Measurements from ENCODE around the gene STIM1.

The STIM1 gene

GRCh38 chr11:3927129-3927796 lies 71.8 kb downstream of the STIM1 start:
- peaks cover 3% of the 10 kb centered on the region; the same call in 1 of the 2 replicates for H3K36me3 ChIP-seq (ENCODE audit: insufficient read depth, low read length)
- peaks cover 63% of the 10 kb centered on the region for H3K79me2 ChIP-seq (ENCODE audit: insufficient read depth, low read length)
- H3K9me3 ChIP-seq (ENCODE audit: insufficient read depth, low read length, severe bottlenecking) = no peaks in the 10 kb centered on the region
- no peak for ATAC-seq (ENCODE audit: insufficient read depth, low read depth)
- H3K4me2 ChIP-seq (ENCODE audit: insufficient read depth, low read length) = no peak overlapping the region
- H3K9ac ChIP-seq (ENCODE audit: low read depth, low read length) = no peak overlapping the region
- H3K27ac ChIP-seq (ENCODE audit: low read length) = no peak overlapping the region; the same call in 1 of the 2 replicates
- H4K20me1 ChIP-seq (ENCODE audit: insufficient read depth, low read length) = no peaks in the 10 kb centered on the region; the same call in 1 of the 2 replicates
- H3K27me3 ChIP-seq (ENCODE audit: insufficient read depth, low read length, poor library complexity) = no peaks in the 10 kb centered on the region
- H2AFZ ChIP-seq (ENCODE audit: low read depth, low read length) = no peak overlapping the region
- no peak for TF ChIP-seq EZH2 (IDR thresholded peaks at IDR 0.05; ENCODE audit: borderline replicate concordance, low read depth, low read length, severe bottlenecking)
- peak; percentile 30 for TF ChIP-seq CTCF (IDR thresholded peaks at IDR 0.05; ENCODE audit: borderline replicate concordance, extremely low read depth, low read length, poor library complexity, severe bottlenecking)
- no peak overlapping the region for H3K4me3 ChIP-seq (ENCODE audit: low read depth in 1 of 2, low read length in 2 of 2)
- DNase-seq = no peak
- H3K4me1 ChIP-seq (ENCODE audit: insufficient read depth, low read length) = no peaks in the 10 kb centered on the region

- Histone ChIP-seq H3K36me3 (ENCODE audit: insufficient read depth, low read length) (peaks cover 3% of the 10 kb centered on the region; the same call in 1 of the 2 replicates), H3K4me3 (ENCODE audit: low read depth in 1 of 2, low read length in 2 of 2) (no peak overlapping the region), H3K9me3 (ENCODE audit: insufficient read depth, low read length, severe bottlenecking) (no peaks in the 10 kb centered on the region), H3K4me2 (ENCODE audit: insufficient read depth, low read length) (no peak overlapping the region), H3K27me3 (ENCODE audit: insufficient read depth, low read length, poor library complexity) (no peaks in the 10 kb centered on the region), H4K20me1 (ENCODE audit: insufficient read depth, low read length) (no peaks in the 10 kb centered on the region; the same call in 1 of the 2 replicates), H3K4me1 (ENCODE audit: insufficient read depth, low read length) (no peaks in the 10 kb centered on the region), H3K27ac (ENCODE audit: low read length) (no peak overlapping the region), H3K9ac (ENCODE audit: low read depth, low read length) (no peak overlapping the region), H2AFZ (ENCODE audit: low read depth, low read length) (no peak overlapping the region), H3K79me2 (ENCODE audit: insufficient read depth, low read length) (peaks cover 63% of the 10 kb centered on the region)
- ATAC-seq (ENCODE audit: insufficient read depth, low read depth) (no peak), DNase-seq (no peak)
- TF ChIP-seq CTCF (IDR thresholded peaks at IDR 0.05; ENCODE audit: borderline replicate concordance, extremely low read depth, low read length, poor library complexity, severe bottlenecking) (no peak), EZH2 (IDR thresholded peaks at IDR 0.05; ENCODE audit: borderline replicate concordance, low read depth, low read length, severe bottlenecking) (no peak)
Observed at GRCh38 chr11:3929232-3929631, 73.8 kb downstream of the STIM1 start.

- H3K4me2 ChIP-seq (ENCODE audit: insufficient read depth, low read length) = no peak overlapping the region
- no peaks in the 10 kb centered on the region for H3K4me1 ChIP-seq (ENCODE audit: insufficient read depth, low read length)
- no peak overlapping the region for H2AFZ ChIP-seq (ENCODE audit: low read depth, low read length)
- H3K27ac ChIP-seq (ENCODE audit: low read length) = no peak overlapping the region
- H3K36me3 ChIP-seq (ENCODE audit: insufficient read depth, low read length) = peaks cover 3% of the 10 kb centered on the region; the same call in 1 of the 2 replicates
- H3K79me2 ChIP-seq (ENCODE audit: insufficient read depth, low read length) = peaks cover 67% of the 10 kb centered on the region
- H3K27me3 ChIP-seq (ENCODE audit: insufficient read depth, low read length, poor library complexity) = no peaks in the 10 kb centered on the region
- ATAC-seq (ENCODE audit: insufficient read depth, low read depth) (no peak), DNase-seq (no peak)
- H3K9me3 ChIP-seq (ENCODE audit: insufficient read depth, low read length, severe bottlenecking) = no peaks in the 10 kb centered on the region
- H3K4me3 ChIP-seq (ENCODE audit: low read depth in 1 of 2, low read length in 2 of 2) = no peak overlapping the region
- no peak overlapping the region for H3K9ac ChIP-seq (ENCODE audit: low read depth, low read length)
- no peaks in the 10 kb centered on the region; the same call in 1 of the 2 replicates for H4K20me1 ChIP-seq (ENCODE audit: insufficient read depth, low read length)
- TF ChIP-seq CTCF (IDR thresholded peaks at IDR 0.05; ENCODE audit: borderline replicate concordance, extremely low read depth, low read length, poor library complexity, severe bottlenecking) = no peak
- no peak for TF ChIP-seq EZH2 (IDR thresholded peaks at IDR 0.05; ENCODE audit: borderline replicate concordance, low read depth, low read length, severe bottlenecking)
Observed at GRCh38 chr11:3929649-3930048, 74.2 kb downstream of the STIM1 start.

Data from DND-41 (cell line).